Stimulated activated CD4-positive, alpha-beta T cell treated with anti-CD3 and anti-CD28 coated beads, Interleukin-4, amount 100 ng/mL, for 1 hour (primary cell): ENCODE results near the gene ACBD6.

ENCODE experiments used
- DNase-seq: peaks from one replicate; pipeline ENCODE4 v3.0.0-alpha.2; 2020

The ACBD6 gene

DNA sequence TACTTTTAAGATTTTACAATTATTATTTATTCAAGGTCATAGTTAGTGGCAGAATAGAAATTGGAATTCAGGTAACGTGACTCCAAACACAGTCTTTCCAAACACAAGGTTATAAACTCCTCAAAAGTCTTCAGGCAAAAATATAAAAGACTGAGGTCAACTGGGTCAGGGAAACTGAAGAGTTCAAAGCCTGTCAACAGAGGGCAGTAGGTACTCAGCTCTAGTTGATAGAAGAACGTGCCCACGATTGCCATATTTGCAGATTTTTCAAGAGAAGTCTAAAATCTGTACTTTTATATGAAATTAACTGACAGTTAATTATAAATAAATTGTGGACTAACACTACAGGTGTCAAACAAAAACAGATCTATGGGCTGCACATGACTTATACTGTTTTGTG lies 137.3 kb downstream of the ACBD6 start:
- DNase-seq = no peak

DNA sequence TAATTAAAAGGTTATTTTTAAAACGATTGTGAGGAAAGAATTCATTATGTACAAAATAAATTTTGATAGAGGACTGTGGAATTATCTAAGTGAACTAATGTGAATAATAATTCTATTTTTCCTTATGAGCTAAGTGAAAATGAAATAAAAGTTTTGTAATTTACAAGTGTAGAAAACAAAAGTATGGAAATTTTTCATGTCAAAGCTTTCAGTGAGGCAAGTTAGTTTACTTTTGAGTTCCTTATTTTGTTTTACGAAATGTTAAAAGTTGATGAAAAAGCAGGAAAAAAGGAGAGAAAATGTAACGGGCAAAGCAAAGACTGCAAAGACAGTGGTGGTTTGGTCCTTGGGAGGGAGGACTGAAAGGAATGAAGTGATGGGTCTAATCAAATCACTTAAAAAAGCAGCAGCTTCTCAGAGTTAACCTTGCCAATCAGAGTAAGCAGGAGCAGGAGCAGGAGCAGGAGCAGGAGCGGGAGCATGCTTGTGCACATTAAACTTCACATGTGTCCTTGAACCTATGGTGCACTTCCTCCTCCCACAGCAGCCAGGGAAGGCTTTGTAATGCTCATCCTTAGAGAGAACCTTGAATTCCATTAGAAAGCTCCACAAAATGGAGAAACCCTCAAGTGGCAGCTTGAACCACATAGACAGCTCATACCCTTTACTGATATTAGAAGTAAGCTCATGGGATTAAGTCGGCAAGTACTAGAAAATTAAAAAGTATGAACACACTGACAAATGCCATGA lies 139.0 kb downstream of the ACBD6 start:
- DNase-seq = no peak

DNA sequence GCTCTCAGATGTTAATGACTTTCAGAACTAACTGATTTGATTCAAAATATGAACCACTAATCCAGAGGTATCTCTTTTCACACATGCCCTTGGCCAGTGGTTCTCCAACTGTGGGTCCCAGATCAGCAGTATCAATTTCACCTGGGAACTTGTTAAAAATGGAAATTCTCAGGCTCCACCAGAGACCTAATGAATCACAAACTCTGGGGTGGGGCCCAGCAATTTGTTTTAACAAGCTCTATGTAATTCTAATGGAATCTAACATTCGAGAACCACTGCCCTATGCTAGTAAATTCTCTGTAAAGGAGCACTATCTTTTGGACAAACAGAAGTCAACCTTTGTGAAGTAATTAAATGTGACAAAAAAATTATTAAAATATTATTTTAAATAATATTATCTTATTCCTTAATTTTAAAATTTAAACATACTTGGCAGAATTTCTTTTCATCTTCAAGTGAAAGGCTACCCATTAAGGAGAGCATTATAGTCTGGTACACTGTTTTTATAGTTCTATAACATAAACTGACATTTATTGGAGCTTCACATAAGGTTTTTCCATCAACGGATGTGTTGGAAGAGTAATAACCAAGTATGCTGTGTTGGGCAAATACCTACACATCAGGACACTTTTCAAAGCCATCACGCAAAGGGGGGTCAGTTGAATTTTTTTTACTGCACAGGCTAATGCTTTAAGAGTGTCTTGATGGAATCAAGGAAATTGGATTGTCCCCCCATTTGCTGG lies 141.9 kb downstream of the ACBD6 start:
- DNase-seq = no peak

DNA sequence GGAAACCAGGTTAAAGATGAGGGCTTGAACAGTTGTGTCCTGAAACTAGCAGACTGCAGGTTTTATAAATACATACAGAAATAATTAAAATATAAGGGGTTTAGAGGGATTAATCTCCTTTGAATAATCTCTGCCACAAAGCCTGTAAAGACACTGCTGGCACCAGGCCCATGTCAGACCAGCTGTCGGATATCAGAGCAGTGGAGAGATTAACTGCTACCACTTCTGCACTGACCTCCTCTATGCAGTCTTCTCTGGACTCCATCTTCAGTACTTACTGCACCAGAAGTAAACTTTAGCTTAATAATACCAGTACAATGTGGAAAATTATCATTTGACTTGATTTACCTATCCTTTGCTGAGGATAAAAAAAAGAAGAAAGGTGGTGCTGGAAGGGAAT lies 143.7 kb downstream of the ACBD6 start:
- DNase-seq = no peak

DNA sequence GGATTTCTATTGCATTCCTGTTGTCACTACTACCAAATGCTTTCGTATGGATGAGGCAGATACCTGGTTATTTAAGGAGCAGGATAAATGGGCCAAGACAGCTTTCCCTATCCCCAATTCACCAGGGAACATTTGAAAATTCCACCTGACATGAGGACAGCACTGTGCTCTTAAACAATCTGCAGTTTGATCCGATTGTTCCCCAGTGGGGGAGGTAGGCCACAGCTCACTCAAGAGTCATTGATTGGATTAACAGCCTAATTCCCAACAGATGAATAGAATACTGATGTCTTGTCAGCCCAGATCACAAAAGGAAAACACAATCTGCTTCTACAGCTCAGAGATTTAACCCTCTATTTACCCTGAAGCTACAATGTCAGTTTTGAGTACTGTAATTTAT lies 148.4 kb downstream of the ACBD6 start:
- DNase-seq = no peak

DNA sequence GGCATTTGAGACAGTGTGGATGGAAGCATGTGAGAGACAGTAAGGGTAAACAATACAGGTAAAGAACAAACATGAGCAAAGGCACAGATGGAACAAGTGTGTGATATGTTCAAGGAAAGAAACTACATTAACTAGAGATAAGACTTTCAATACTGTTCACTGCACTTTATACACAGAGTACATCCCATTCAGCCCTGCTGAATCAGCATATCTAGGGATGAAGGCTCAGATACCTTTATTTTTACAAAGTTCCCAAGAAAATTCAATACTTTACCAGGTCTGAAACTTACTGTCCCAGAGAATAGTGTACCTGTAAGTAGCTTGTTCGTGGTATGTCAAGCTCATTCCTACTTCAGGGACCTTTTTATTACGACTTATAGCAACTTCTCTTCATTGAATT lies 149.8 kb downstream of the ACBD6 start:
- DNase-seq = no peak

DNA sequence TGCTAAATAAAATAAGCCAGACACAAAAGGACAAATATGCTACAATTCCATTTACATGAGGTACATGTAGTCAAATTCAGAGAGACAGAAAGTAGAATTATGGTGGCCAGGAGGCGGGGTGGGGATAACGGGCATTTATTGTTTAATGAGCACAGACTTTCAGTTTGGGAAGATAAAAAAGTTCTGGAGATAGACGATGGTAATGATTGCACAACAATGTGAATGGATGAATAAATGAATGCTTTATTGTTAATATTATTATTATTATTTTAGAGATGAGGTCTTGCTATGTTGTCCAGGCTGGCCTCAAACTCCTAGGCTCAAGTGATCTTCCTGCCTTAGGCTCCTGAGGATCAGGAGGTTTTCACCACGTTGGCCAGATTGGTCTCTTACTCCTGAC lies 150.4 kb downstream of the ACBD6 start:
- DNase-seq = no peak

DNA sequence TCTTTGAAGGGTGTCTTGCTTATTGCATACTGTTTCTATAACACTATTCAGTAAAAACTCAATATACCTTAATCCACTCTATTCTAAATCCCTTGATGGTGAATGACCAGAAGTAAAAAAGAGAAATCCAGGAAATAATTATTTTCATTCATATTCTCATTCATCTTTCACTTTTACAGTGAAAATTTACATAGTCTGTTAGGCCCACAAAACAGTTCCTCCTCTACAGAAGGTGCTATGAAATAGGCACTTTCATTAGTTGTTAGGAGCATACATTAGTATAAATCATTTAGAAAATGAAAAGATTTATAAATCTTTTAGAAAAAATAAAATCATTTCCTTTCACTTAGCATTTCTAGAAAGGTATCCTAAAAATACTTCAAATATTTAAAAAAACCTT lies 157.2 kb downstream of the ACBD6 start:
- no peak for DNase-seq

DNA sequence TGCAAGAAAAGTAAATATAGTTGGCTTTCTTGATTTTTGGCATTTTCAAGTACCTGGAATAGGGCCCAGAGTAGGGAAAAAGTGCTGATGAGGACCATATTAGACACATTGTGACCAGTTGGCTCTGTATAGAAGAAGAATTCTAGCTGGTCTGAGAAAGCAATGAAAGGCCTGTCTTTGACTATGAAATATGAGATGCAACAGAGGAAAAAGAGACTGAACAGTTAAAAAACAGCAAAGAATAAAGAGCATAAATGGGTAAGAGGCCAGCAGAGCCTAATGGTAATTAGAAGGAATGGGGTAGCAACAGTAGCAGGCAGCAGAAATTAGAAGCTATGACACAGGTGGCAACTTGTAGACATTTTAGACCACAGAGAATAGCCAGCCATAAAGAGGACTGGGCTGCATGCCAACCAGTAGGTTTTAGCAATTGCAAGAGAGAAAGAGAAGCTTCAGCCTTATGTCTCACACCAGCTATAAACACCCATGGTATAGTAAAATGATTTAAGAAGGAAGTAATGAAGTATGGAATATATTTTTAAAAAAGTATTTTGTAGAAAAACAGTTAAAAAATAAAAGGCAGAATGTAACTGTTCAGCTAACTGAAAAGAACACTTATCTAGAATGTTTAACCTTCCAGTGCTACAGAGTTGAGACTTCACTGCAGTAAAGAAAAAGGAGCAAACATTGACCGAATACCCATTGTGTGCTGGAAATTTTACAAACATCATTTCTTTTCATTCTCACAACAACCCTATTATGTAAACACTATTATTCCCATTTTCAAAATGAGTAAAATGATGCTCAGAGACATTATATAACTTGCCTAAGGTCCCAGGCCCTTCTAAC lies 158.2 kb downstream of the ACBD6 start:
- DNase-seq = no peak

DNA sequence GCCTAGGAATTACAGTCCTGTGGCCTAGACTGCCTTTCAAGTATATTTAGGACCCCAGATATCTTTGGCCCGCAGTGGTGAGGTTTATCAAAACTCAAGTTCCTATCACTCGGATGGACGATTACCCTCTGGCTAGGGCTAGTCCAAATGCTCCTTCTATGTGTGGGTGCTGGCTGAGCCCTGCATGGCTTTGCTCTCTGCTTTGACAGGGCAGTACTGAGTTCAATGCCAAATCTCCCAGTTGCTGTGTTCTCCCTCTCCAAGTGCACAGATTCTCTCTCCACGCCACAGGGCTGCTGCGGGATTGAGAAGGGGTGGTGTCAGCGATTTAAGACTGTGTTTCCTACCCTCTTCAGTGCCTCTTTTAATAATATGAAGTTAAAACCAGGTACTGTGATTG lies 175.3 kb downstream of the ACBD6 start:
- no peak for DNase-seq

DNA sequence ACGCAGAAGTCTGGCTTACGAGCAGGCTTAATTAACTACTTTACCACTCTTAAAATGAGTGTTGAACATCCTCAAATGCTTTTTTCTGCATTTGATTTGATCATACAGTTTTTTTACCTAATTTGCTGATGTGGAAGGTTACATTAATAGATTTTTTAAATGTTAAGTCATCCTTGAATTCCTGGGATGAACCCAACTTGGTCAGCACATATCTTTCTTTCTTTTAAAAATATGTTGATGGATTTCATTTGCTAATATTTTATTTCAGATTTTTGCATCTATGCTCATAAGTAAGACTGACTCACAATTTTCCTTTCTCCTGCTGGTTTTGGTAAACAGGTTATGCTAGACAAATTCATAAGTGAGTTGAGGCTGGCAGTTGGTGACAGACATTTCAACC lies 189.5 kb downstream of the ACBD6 start:
- DNase-seq = no peak

DNA sequence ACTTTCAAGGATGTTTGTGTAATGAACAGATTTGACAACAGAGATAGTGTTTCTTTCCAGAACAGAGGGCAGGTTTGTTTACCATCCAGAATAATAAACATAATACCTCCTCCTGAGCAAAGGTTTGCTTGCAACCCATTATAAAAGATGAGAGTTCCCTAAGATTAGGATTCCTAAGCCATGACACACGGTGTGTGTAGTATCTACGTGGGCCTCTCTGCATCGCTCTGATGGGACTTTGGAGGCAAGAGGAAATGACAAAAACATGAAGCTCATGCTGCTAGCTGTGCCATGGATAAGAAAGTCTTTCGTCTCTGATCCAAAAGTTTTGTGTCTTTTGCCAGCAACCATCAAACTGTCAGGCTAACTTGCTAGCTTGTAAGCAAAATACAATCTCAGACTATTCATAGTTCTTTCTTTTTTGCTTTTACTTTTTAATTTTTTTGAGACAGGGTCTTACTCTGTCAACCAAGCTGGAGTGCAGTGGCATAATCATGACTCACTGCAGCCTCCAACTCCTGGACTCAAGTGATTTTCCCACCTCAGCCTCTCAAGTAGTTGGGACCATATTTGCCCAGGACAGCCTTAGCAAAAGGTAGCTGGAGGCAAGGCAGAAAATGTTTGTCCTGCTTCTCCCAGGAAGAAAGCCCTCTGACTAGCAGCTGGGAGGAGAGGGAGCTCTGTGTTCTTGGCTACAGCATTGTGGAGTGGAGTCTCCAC lies 191.2 kb downstream of the ACBD6 start:
- DNase-seq = no peak

DNA sequence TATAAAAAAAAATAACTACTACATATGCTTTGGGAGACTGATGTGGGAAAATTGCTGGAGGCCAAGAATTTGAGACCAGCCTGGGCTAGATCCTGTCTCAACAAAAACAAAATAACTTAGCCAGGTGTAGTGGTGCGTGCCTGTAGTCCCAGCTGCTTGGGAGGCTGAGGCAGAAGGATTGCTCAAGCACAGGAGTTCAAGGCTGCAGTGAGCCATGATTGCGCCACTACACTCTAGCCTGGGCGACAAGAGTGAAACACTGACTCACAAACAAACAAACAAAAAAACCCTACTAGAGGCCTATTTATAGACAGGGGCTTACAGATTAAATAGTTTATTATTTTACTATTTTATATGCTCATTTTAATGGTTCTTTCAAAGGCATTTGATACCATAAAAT lies 192.3 kb downstream of the ACBD6 start:
- no peak for DNase-seq

DNA sequence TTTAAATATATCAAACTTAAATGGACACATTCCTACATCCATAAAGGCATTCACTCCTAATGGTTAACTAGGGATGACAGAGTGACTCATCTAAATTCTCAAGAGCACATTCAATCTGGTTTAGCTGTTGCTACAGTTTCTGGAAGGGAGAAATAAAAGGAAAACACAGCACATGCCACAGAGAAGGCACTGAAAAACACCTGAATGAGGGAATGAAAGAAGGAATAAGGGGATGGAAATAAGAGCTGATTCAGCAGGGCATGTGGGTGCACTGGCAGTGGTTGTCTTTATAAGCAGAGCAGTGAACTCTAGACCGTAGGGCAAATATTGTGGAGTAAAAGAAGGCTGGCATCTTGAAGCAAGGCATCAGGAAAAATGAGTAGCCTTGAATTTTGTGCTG lies 193.0 kb downstream of the ACBD6 start:
- DNase-seq = no peak

DNA sequence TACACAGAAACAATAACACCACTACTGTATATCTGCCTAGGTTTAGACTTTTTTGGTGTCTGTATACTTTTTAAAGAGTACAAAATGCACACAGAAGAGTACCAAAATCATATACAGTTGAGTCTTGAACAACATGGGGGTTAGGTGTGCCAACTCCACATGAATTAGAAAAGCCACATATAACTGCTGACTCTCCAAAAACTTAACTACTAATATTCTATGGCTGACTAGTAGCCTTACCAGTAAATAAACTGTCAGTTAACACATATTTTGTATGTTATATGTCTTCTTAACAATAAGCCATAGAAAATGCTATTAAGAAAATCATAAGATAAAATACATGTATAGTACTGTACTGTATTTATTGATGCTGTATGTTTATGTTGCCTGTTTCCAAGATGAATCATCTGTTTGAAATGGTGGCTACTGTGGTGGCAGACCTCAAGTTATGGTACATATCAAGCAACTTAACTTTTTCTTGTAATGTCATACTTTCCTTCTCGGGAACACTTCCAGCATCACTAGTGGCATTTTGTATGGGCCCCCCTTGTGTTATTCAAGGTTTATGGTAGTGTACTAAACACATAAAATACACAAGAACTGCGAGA lies 201.1 kb downstream of the ACBD6 start:
- DNase-seq = no peak

DNA sequence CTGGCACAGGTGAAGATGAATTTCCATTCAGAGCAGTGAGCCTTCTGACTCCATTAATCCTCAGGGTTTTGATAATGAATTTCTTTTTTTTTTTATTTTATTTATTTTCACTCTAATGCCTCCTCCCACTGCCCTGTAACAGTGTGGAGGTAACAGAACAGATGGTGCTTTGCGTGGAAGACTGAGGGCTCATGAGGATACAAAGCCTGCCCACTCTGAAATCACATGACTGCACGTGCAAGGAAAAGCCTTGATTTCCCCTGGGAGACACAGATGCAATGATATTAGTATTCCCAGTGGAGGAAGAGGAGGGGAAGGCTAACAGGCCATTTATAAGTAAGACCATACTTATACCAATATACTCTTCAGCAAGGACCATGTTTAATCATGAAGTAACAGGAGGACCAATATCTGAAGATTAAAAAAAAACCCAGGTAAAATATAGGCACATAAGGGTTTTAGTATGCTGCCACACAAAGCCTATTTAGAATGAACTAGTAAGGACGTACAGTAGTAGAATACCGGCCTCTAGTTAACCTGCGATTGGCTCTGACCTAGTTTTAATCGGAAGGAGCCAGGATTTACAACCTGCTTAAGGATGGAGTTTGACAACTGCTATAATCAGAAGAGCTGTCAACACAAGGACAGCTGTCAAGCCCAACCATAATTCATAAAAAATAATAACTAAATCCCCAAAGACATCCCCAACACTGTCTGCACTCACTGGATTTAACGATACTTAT lies 202.7 kb downstream of the ACBD6 start:
- DNase-seq = no peak

DNA sequence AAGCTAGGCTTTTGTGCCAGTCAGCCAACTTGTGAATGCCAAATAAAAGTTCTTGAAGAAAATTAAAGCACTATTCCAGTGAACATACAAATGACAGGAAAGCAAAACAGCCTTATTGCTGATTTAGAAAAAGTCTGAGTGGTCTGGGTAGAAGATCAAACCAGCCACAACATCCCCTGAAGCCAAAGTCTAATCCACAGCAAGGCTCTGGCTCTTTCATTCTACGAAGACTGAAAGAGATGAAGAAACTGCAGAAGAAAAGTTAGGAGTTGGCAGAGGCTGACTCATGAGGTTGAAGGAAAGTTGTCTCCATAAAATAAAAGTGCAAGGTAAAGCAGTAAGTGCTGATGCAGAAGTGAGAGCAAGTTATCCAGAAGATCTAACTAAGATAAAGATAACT lies 206.4 kb downstream of the ACBD6 start:
- DNase-seq = no peak

DNA sequence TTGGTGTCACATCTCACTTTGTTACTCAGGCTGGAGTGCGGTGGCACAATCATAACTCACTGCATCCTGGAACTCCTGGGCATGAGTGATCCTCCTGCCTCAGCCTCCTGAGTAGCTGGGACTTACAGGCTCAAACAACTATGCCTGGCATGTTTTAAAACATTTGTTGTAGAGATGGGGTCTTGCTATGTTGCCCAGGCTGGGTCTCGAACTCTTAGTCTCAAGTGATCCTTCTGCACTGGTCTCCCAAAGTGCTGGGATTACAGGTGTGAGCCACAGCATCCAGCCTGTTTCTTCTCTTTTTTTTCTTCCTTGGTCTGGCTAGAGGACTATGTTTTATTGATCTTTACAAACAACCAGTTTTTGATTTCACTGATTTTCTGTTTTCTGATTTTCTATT lies 207.7 kb downstream of the ACBD6 start:
- no peak for DNase-seq

DNA sequence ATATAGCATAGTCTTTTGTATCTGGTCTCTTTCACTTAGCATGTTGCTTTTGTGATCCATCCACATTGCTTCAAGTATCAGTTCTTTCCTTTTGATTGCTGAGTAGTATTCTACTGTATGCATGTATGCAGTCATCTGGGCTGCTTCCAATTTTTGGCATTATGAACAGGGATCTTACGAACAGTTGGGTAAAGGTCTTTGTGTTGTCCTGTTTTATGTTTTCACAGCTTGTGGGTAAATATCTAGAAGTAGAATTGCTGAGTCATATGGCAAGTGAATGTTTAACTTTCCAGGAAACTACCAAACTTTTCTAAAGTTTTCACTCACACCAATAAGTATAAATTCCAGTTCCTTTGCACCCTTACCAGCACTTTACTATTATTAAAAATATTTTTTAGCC lies 211.4 kb downstream of the ACBD6 start:
- no peak for DNase-seq

DNA sequence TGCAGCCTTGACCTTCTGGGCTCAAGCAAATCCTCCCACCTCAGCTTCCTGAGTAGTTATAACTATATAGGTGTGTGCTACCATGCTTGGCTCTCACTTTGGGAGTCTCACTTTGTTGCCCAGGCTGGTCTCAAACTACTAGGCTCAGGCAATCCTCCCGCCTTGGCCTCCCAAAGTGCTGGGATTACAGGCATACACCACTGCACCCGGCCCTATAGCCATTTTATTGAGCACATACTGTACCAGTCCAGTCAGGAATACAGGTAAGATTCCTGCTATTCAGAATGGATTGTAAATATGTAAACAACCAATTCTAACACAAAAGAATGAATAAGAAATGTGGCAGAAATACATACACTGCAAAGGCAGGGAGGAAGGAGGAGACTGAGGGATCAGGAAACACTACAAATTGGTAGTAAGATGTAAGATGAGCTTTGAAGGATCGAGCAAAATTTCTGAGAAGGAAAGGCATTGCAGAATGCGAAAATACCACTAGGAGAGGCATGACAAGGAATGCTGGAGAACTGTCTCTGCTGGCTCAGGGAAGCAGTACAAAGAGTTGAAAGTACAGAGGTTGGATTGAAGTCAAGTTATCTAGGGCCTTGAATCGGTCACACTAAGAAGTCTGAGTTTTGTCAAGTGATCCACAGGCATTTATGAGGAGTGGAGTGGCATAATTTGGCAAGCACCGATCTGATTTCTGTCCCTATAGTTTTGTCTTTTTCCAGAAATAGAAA lies 211.9 kb downstream of the ACBD6 start:
- DNase-seq = no peak

DNA sequence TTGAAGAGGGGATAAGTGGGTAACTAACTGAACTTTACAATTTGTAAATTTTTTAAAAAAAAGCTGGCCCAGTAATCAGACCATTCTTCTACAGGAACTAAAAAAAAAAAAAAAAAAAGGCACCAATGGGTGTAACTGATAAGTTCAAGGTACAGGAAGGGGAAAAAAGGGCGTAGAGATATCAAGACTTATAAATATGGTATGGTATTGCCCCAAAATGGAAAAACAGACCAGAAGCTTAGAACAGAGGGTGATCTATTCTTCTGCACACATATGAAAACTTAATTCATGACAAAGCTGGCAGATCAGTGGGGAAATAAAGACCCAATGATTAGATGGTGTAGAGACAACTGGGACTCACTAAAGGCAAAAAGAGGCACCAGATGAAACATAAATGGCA lies 213.4 kb downstream of the ACBD6 start:
- DNase-seq = no peak
